GM12865 (cell line): ENCODE results near the gene NUP98.

Source experiments
- DNase-seq: peaks from one replicate; pipeline ENCODE4 v3.0.0; 2010; ENCODE audit warnings: low read depth
- H3K4me3 ChIP-seq: 2 replicates; pipeline ENCODE4 v1.5.1; 2011; ENCODE audit warnings: mild to moderate bottlenecking, low read depth, low read length, control low read depth
- CTCF ChIP-seq: IDR thresholded peaks from 2 replicates; pipeline ENCODE4 v1.5.1; 2011; ENCODE audit warnings: low read length, control low read depth, low read depth, inconsistent platforms; ENCODE audit not compliant: insufficient read depth; ENCODE audit errors: missing control alignments

Gene NUP98

GRCh38 chr11:3707176-3707575 is 90.2 kb downstream of the NUP98 start:
- H3K4me3 ChIP-seq: no peak overlapping the region
- no peak for TF ChIP-seq CTCF
- no peak for DNase-seq

GRCh38 chr11:3703383-3703782 is 94.0 kb downstream of the NUP98 start:
- no peak overlapping the region for H3K4me3 ChIP-seq
- no peak for DNase-seq
- TF ChIP-seq CTCF: no peak

- DNase-seq: no peak
- TF ChIP-seq CTCF: no peak
- no peak overlapping the region for H3K4me3 ChIP-seq
Observed at GRCh38 chr11:3700910-3701309, 96.4 kb downstream of the NUP98 start.

GRCh38 chr11:3700410-3700809 is 96.9 kb downstream of the NUP98 start:
- no peak for DNase-seq
- H3K4me3 ChIP-seq: no peak overlapping the region
- TF ChIP-seq CTCF: no peak

GRCh38 chr11:3686751-3687150 is 110.6 kb downstream of the NUP98 start:
- TF ChIP-seq CTCF: no peak
- H3K4me3 ChIP-seq: no peak overlapping the region
- no peak for DNase-seq

- no peak overlapping the region for H3K4me3 ChIP-seq
- no peak for DNase-seq
- TF ChIP-seq CTCF: no peak
Observed at GRCh38 chr11:3685923-3686322, 111.4 kb downstream of the NUP98 start.

- no peak for TF ChIP-seq CTCF
- no peak for DNase-seq
- H3K4me3 ChIP-seq: no peak overlapping the region
Observed at GRCh38 chr11:3684819-3685172, 112.6 kb downstream of the NUP98 start.
